Large intestine (tissue), 3 donors: ENCODE data around the gene GABRR3. TPM values are rescaled to one million over a fixed set of nuclear protein-coding genes. Genes with fewer than 3 reads are reported as not detected.

Experiments used
- DNase-seq, 2 donors: peaks; one replicate each; pipeline versions ENCODE4 v3.0.0 to v3.0.0-alpha.2; 2013
- H3K27ac ChIP-seq: one replicate; pipeline ENCODE4 v1.5.1; 2013; ENCODE audit warnings: low read length
- H3K27me3 ChIP-seq: 2 replicates; pipeline ENCODE4 v1.6.1; 2013; ENCODE audit warnings: low read length; ENCODE audit not compliant: control insufficient read depth, insufficient read depth
- H3K36me3 ChIP-seq: 2 replicates; pipeline ENCODE4 v1.6.1; 2013; ENCODE audit warnings: low read length; ENCODE audit not compliant: control insufficient read depth, insufficient read depth
- H3K4me1 ChIP-seq: one replicate; pipeline ENCODE4 v1.6.1; 2013; ENCODE audit warnings: low read length; ENCODE audit not compliant: control insufficient read depth, insufficient read depth
- H3K4me3 ChIP-seq: one replicate; pipeline ENCODE4 v1.5.1; 2013; ENCODE audit warnings: low read length
- H3K9me3 ChIP-seq: one replicate; pipeline ENCODE4 v1.6.1; 2013; ENCODE audit warnings: mild to moderate bottlenecking, low read depth, low read length, moderate library complexity; ENCODE audit not compliant: control insufficient read depth
- WGBS: methylation state at CpG from one replicate; pipeline ENCODE4 v1.1.5; 2013; ENCODE audit warnings: low lambda C conversion rate; ENCODE audit not compliant: insufficient coverage; 5-methylcytosine and 5-hydroxymethylcytosine counted together
- polyA plus RNA-seq: library from polyadenylated mRNA; unstranded; fragments of 120-200 nt; gene quantifications from one replicate; pipeline ENCODE4 v1.2.1, GENCODE V29; 2013

The GABRR3 gene
- polyA plus RNA-seq, 1 donor = not detected

DNA sequence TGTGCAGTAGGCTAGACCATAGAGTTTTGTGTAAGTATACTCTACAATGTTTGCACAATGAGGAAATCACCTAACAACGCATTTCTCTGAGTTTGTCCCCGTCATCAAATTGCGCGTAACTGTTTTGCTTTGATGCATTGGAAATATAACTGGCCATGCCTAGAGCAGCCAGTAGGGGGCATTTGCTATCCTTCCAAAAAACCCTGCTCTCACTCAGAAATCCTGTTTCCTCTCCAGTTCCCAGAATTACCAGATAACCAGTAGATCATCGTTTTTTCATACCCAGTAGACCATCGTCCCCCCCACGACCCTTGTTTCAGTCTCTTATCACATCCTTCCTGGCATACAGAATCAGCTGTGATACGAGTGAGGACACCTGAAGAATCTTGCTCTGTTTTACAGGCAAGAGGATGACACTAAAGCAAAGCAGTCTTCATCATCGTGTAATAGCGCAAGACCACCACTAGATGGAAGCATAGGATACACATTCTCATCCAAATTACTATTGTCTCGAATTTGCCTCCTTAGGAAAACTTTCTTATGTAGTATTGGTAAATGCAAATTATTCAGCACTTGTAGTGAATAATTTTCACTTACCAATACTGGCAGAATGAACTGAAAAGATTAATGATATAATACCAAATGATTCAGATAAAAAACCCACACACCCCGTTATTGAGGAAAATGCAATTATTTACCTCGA is 4.4 kb upstream of the GABRR3 start:
- Histone ChIP-seq H3K36me3 (no peaks in the 10 kb centered on the region), H3K4me1 (no peaks in the 10 kb centered on the region), H3K27ac (no peak overlapping the region), H3K4me3 (peak overlapping the region; percentile 26), H3K9me3 (no peaks in the 10 kb centered on the region), H3K27me3 (peaks cover 4% of the 10 kb centered on the region)
- WGBS = 75% methylated on average over 2 of the region's 13 CpGs
- peak; percentile 61 to 78 for DNase-seq

DNA sequence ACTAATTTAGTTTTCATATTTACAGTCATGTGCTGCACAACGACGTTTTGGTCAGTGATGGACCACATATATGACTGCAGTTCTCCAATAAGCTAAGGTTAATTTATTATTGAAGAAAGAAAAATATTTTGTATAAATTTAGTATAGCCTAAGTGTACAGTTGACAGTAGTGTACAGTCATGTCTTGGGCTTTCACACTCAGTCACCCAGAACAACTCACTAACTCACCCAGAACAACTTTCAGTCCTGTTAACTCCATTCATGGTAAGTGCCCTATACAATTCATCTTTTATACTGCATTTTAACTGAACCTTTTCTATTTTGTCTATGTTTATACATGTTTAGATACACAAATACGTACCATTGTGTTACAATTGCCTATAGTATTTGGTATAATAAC is 3.8 kb upstream of the GABRR3 start:
- H3K4me1 ChIP-seq = no peaks in the 10 kb centered on the region
- H3K9me3 ChIP-seq = no peaks in the 10 kb centered on the region
- H3K27ac ChIP-seq = no peak overlapping the region
- no peak overlapping the region for H3K4me3 ChIP-seq
- 100% methylated on average over 2 of the region's 3 CpGs for WGBS
- no peak for DNase-seq
- H3K27me3 ChIP-seq = peaks cover 4% of the 10 kb centered on the region
- no peaks in the 10 kb centered on the region for H3K36me3 ChIP-seq

DNA sequence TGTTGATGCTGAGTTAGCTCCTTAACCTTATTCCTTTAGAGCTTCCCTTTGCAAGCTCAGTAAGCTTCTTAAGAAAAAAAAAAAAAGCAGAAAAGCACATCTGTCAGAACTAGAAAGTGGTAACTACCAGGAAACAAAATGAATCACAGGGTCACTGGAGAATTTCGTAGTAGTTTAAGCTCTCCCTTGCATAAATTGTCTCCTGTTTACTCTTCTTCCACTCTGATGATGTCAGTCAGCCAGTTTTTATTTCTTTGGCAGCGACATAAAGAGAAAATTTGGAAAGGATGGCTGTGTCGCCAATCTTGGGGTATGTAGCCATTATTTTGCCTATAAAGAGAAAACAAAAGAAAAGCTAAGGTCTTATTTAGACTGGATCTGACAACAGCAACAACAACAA is 3.2 kb upstream of the GABRR3 start:
- no peaks in the 10 kb centered on the region for H3K36me3 ChIP-seq
- 40% methylated on average over 1 of the region's 3 CpGs for WGBS
- no peak for DNase-seq

GRCh38 chr3:98034486-98034885 is 629 bp downstream of the GABRR3 start:
- peaks cover 4% of the 10 kb centered on the region for H3K27me3 ChIP-seq
- H3K4me1 ChIP-seq = no peaks in the 10 kb centered on the region
- no peaks in the 10 kb centered on the region for H3K9me3 ChIP-seq
- DNase-seq = no peak
- H3K4me3 ChIP-seq = no peak overlapping the region
- no peak overlapping the region for H3K27ac ChIP-seq
- H3K36me3 ChIP-seq = no peaks in the 10 kb centered on the region
- WGBS = 60% methylated on average over 1 of the region's 2 CpGs

More for the DNA sequence above, 3.2 kb upstream of the GABRR3 start:
- Histone ChIP-seq H3K4me1 (no peaks in the 10 kb centered on the region), H3K4me3 (no peak overlapping the region), H3K27me3 (peaks cover 4% of the 10 kb centered on the region), H3K27ac (no peak overlapping the region), H3K9me3 (no peaks in the 10 kb centered on the region)

DNA sequence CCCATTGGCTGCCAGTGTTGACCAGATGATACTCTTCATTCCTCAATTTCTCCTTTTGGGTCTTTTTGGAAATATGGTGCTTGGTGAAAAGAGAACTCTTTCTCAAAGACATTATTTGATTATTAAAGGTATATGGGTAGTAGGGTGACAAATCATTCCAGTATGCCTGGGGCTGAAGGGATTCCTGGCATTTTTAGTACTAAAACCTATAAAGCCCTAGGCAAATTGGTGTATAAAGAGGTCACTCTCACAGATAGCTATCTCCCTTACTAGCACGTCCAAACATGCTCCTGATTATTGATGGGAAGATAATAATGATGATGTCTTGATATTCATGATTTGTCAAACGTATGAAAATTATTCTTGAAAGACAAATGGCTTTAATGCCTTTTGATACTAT is 1.1 kb downstream of the GABRR3 start:
- no peak for DNase-seq
- no CpG with 5 or more reads among the region's 2 CpGs for whole genome bisulfite sequencing
- no peak overlapping the region for H3K27ac ChIP-seq
- H3K4me1 ChIP-seq = no peaks in the 10 kb centered on the region
- peaks cover 4% of the 10 kb centered on the region for H3K27me3 ChIP-seq
- no peaks in the 10 kb centered on the region for H3K9me3 ChIP-seq
- no peaks in the 10 kb centered on the region for H3K36me3 ChIP-seq
- H3K4me3 ChIP-seq = no peak overlapping the region

DNA sequence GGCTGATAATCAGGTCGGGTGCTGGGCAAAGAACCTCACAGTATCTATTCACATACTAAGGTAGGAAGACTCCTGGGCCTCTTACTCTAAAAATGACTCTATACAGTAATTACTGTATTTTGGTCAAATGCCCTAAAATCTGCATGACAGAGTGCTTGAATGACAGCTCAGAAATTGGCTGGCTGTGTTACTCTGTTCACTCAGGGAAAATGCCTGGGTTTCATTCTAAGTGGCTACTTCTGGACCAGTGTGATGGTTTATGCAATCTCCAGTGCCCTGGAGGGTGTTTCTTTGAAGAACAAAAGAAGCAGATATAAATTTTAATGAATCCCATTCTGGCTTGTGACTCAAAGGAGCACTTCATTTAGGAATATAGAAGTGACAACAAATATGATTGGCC is 2.2 kb downstream of the GABRR3 start:
- no peak overlapping the region for H3K27ac ChIP-seq
- no peaks in the 10 kb centered on the region for H3K9me3 ChIP-seq
- H3K36me3 ChIP-seq = no peaks in the 10 kb centered on the region
- H3K4me3 ChIP-seq = no peak overlapping the region
- no CpG with 5 or more reads among the region's 1 CpG for WGBS
- H3K4me1 ChIP-seq = no peaks in the 10 kb centered on the region
- peaks cover 4% of the 10 kb centered on the region for H3K27me3 ChIP-seq
- DNase-seq = no peak

GRCh38 chr3:98032265-98032664 is 2.9 kb downstream of the GABRR3 start:
- Histone ChIP-seq H3K27me3 (peaks cover 4% of the 10 kb centered on the region), H3K4me3 (no peak overlapping the region), H3K4me1 (no peaks in the 10 kb centered on the region), H3K27ac (no peak overlapping the region), H3K9me3 (no peaks in the 10 kb centered on the region), H3K36me3 (no peaks in the 10 kb centered on the region)
- WGBS = no CpG with 5 or more reads among the region's 1 CpG
- DNase-seq = no peak

- no peaks in the 10 kb centered on the region for H3K9me3 ChIP-seq
- H3K27me3 ChIP-seq = no peaks in the 10 kb centered on the region
- H3K4me3 ChIP-seq = no peak overlapping the region
- 79% methylated on average over 2 of the region's 2 CpGs for WGBS
- H3K27ac ChIP-seq = no peak overlapping the region
- DNase-seq = no peak
- no peaks in the 10 kb centered on the region for H3K36me3 ChIP-seq
- no peaks in the 10 kb centered on the region for H3K4me1 ChIP-seq
These were observed 6.0 kb downstream of the GABRR3 start for GRCh38 chr3:98029083-98029482.

DNA sequence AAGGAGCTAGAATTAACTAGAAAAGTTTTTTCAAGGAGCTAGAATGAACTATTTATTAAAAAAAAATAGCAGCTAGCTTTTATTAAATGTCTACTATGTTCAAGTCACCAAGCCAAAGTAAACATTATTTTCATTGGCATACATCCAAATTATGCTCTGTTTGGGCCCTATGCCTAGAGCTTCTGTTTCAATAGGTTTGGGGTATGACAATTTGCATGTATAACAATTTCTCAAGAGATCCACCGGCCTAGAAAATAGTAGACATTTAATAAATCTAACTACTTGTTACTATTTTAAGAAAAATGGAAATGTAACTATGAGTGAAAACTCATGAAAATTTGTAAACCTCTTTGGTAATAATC is 8.0 kb downstream of the GABRR3 start:
- WGBS = 88% methylated on average over 1 of the region's 1 CpG
- DNase-seq = no peak
- H3K4me3 ChIP-seq = no peak overlapping the region
- H3K36me3 ChIP-seq = no peaks in the 10 kb centered on the region
- H3K27ac ChIP-seq = no peak overlapping the region
- no peaks in the 10 kb centered on the region for H3K27me3 ChIP-seq
- H3K4me1 ChIP-seq = no peaks in the 10 kb centered on the region
- H3K9me3 ChIP-seq = no peaks in the 10 kb centered on the region

DNA sequence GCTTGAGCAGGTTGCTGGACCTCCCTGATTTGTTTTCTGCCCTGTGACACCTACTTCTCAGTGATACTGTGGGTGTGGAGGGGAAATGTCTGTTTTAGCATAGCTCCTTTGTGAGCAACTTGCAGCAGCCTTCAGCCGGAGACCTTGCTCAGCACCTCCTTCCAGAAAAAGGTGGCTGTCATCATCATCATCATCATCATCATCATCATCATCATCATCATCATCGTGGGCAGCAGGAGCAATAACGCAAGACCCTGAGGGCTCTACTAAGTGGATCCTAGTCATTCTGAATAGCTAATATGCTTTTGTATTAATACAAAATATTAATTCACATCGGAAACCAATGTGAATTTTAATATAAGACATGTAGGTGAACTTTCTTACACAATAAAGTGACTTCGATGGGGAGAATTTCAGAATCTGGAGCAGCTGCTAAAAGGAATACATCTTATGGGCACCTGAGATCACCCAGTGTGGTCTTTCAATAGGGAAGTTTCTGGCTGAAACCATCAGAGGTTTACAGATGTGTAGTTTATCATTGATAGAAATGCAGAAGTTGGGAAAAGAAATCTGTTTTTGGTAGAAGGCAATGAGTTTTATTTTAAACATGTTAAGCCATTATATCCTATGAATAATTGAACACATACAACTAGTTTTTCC is 8.6 kb downstream of the GABRR3 start:
- DNase-seq = no peak
- Histone ChIP-seq H3K4me3 (no peak overlapping the region), H3K4me1 (no peaks in the 10 kb centered on the region), H3K9me3 (no peaks in the 10 kb centered on the region), H3K27me3 (no peaks in the 10 kb centered on the region), H3K36me3 (no peaks in the 10 kb centered on the region), H3K27ac (no peak overlapping the region)
- 92% methylated on average over 2 of the region's 5 CpGs for WGBS
